ENCODE data around the gene MARCKS.

MARCKS gene

GRCh38 chr6:113853252-113853651, 3.9 kb upstream of the MARCKS start:
- no peak for DNase-seq (ENCODE audit: low read depth)

- DNase-seq (ENCODE audit: low read depth): no peak
Observed at GRCh38 chr6:113854531-113855499, 2.3 kb upstream of the MARCKS start.

- DNase-seq (ENCODE audit: low read depth): no peak
Observed at GRCh38 chr6:113855500-113856374, 1.4 kb upstream of the MARCKS start.

- DNase-seq (ENCODE audit: low read depth): no peak
Observed at GRCh38 chr6:113856375-113856624, 845 bp upstream of the MARCKS start.

GRCh38 chr6:113857556-113858479, 673 bp downstream of the MARCKS start:
- no peak for DNase-seq (ENCODE audit: low read depth)

GRCh38 chr6:113858480-113859348, 1.6 kb downstream of the MARCKS start:
- peak; percentile 62 for DNase-seq (ENCODE audit: low read depth)

GRCh38 chr6:113859349-113860180, 2.4 kb downstream of the MARCKS start:
- no peak for DNase-seq (ENCODE audit: low read depth)

- no peak for DNase-seq (ENCODE audit: low read depth)
Observed at GRCh38 chr6:113860181-113860955, 3.2 kb downstream of the MARCKS start.

GRCh38 chr6:113862112-113862511, 5.0 kb downstream of the MARCKS start:
- no peak for DNase-seq (ENCODE audit: low read depth)

- DNase-seq (ENCODE audit: low read depth): no peak
Observed at GRCh38 chr6:113870917-113871316, 13.8 kb downstream of the MARCKS start.

- DNase-seq (ENCODE audit: low read depth): no peak
Observed at GRCh38 chr6:113871975-113872374, 14.8 kb downstream of the MARCKS start.

GRCh38 chr6:113873043-113873667, 16.0 kb downstream of the MARCKS start:
- no peak for DNase-seq (ENCODE audit: low read depth)

- DNase-seq (ENCODE audit: low read depth): no peak
Observed at GRCh38 chr6:113875470-113875869, 18.3 kb downstream of the MARCKS start.

GRCh38 chr6:113876695-113877094, 19.6 kb downstream of the MARCKS start:
- DNase-seq (ENCODE audit: low read depth): no peak

GRCh38 chr6:113879186-113880096, 22.3 kb downstream of the MARCKS start:
- DNase-seq (ENCODE audit: low read depth): no peak

GRCh38 chr6:113881478-113881980, 24.4 kb downstream of the MARCKS start:
- DNase-seq (ENCODE audit: low read depth): no peak

GRCh38 chr6:113882336-113883022, 25.3 kb downstream of the MARCKS start:
- no peak for DNase-seq (ENCODE audit: low read depth)

Data from activated T-cell treated with anti-CD3 and anti-CD28 coated beads for 24 hours (primary cell).